ENCODE measurements around the gene ARSI. TPM values are rescaled to one million over a fixed set of nuclear protein-coding genes. Genes with fewer than 3 reads are reported as not detected.

Gene ARSI
- total RNA-seq, 1 experiment from 2014 or later = 5.9 TPM

DNA sequence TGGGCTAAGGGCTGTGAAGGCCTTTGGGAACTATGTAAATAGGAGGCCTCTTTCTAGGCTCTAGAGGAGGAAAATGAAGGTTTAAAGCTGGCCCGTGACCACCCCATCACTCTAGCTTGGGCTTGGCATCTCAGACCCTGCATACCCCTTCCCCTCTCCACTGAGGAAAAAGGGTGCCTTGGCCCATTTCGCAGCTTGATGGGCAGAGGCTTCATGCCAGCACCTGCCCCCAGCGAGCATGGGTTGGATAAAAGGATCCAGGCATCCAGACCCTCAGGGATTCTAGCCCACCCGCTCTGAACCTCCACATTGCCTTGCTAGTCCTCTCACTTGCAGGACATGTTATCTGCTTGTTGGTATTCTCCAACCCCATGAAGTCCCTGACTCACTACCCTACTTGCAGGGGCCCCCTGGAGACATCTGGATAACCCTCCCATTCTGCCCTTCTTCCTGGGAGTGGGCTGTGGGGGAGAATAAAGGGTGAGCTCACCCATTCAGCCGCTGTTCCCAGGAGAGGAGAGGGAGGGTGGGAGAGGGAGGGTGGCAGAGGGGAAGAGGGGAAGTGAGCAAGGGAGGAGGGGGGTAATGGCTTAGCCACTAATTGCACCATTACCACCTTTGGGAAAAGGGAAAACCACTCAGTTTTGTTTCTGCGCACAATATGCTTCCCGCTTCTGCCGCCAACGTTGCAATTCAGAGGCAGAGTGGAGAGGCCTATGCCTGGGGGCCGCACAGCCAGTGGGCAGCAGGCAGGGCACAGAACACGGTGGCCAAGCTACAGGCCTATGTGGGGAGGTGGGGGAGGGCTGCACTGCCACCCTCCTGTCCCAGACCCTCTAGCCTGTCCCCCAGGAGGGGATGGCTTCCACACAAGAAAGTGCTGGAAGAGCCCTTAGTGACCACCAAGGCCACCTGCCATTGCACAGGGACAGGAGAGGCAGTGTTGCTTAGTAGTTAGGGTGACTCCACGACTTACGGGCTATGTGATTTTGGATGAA, 11.0 kb downstream of the ARSI start (continued):
- TF ChIP-seq, protein P1, sequence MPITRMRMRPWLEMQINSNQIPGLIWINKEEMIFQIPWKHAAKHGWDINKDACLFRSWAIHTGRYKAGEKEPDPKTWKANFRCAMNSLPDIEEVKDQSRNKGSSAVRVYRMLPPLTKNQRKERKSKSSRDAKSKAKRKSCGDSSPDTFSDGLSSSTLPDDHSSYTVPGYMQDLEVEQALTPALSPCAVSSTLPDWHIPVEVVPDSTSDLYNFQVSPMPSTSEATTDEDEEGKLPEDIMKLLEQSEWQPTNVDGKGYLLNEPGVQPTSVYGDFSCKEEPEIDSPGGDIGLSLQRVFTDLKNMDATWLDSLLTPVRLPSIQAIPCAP (CRISPR knock-in tag; IDR thresholded peaks at IDR 0.05) = no peak
- TF ChIP-seq, protein P2, sequence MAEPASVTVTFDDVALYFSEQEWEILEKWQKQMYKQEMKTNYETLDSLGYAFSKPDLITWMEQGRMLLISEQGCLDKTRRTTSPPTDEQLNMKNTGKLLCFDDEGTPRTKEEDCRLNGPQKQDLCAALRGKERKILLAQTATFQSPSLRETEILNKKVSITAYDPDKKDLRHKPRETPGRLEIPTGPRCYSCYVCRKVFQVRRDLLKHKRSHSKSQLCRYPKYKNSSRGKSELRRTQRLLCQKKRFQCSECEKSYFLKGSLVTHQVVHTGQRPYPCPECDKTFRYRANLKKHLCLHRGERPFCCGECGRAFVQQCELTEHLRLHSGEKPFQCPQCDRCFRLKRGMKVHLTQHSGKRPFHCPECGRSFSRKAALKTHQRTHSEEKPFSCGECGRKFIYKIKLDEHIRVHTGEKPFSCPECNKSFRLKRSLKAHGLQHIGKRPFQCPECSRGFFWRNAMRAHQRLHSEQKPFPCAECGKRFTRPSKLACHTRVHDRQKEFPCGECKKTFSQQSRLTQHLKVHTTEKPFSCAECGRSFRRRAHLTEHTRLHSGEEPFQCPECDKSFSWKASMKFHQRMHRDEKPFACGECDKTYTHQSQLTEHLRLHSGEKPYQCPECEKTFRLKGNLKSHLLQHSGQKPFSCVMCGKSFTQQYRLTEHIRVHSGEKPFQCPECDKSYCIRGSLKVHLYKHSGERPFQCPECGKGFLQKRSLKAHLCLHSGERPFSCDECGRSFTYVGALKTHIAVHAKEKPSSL (CRISPR knock-in tag; conservative IDR thresholded peaks at IDR 0.05) = no peak
- TF ChIP-seq GABPB1 (CRISPR knock-in tag; IDR thresholded peaks at IDR 0.05) (no peak), ZNF423 (CRISPR knock-in tag; IDR thresholded peaks at IDR 0.05) (no peak)
- TF ChIP-seq, protein P3, sequence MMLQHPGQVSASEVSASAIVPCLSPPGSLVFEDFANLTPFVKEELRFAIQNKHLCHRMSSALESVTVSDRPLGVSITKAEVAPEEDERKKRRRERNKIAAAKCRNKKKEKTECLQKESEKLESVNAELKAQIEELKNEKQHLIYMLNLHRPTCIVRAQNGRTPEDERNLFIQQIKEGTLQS (CRISPR knock-in tag; conservative IDR thresholded peaks at IDR 0.05) = no peak

DNA sequence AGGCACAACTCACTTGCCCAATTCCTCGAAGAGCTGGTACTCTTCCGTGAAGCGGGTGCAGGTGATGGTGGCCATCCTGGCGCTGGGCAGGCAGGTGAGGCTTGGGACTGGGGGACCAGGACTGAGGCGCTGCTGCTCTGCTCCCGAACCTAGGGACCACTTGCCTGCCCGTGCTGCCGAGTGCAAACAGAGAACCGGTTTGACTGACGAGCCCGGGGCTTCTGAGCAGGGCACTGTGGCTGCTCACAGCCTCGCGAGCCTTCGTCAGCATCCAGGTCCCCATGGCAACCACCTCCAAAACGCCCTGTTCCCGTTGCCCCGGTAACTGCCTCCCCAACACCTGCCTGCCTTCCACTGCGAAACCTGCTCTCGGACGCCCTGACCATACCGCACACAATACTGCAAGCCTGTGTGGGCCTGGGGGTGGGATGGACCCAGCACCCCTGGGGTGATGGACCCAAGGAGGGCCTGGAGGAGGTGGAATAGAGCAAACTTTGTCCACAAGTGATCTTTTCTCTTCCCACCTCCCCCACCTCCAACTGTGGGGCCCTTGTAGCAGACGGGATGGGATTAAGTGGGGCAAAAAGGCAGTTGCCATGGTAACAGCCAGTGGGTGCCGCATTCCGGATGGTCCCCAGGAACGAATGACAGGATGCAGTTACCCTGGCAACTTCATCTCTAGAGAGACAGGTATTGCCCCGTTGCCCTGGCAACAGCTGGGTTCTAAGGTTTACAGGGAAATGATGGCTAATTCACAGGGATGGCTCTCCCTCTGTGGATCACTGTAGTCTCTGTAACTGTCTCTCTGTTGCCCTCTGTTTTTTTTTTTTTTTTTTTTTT, 12.9 kb downstream of the ARSI start, which contains the start of gene CAMK2A:
Gene CAMK2A, minus strand, starts transcription at position 223 of the 840 bp plus-strand sequence. Its CDS starts 148 bp downstream, at position 75.
- Mint-ChIP-seq H3K4me3 (no peak within 1 kb of the TSS), H3K36me3 (no peaks in the 10 kb centered on the region), H3K4me1 (peaks cover 9% of the 10 kb centered on the region), H3K9me3 (no peaks in the 10 kb centered on the region), H3K27me3 (ENCODE audit: low read depth) (no peaks in the 10 kb centered on the region; the same call in 1 of the 2 replicates), H3K27ac (no peak within 1 kb of the TSS)
- TF ChIP-seq ZNF416 (CRISPR knock-in tag; IDR thresholded peaks at IDR 0.05) (no peak), TEAD4 (CRISPR knock-in tag; IDR thresholded peaks at IDR 0.05) (no peak)
- TF ChIP-seq, protein P4, sequence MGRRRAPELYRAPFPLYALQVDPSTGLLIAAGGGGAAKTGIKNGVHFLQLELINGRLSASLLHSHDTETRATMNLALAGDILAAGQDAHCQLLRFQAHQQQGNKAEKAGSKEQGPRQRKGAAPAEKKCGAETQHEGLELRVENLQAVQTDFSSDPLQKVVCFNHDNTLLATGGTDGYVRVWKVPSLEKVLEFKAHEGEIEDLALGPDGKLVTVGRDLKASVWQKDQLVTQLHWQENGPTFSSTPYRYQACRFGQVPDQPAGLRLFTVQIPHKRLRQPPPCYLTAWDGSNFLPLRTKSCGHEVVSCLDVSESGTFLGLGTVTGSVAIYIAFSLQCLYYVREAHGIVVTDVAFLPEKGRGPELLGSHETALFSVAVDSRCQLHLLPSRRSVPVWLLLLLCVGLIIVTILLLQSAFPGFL (CRISPR knock-in tag; IDR thresholded peaks at IDR 0.05; ENCODE audit: borderline replicate concordance) = no peak
- ATAC-seq (peak; percentile 36), DNase-seq (ENCODE audit: low spot score) (peak; percentile 75)
- ChIA-PET CTCF (interaction anchor here (0.6 to 5.4 kb wide), 5 partner anchors 10 to 338 kb away, joined by 3 to 27 read pairs (median 3); partner anchors contain the start of gene ARSI), POLR2A (no interaction called here)

DNA sequence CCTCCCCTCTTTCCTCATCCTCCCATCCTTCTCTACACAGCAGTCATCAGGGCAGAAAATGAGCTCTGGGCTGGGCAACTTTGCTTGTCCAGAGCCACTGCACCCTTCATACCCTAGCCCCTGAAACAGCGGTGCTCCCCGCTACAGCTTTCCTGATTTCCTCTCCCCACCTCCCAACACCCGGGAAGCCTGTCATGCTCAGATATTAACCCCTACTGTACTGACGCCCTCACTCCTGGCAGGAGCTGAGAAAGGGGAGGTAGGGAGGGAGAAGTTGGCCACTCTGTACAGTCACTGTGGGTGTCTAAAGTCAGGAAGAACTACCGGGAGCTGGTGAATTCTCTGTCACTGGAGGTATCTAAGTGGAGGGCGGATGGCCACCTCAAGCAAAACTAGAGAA, 13.9 kb downstream of the ARSI start:
- ChIA-PET POLR2A (no interaction called here), CTCF (interaction anchor here (0.7 to 5.4 kb wide), 6 partner anchors 11 to 109 kb away, joined by 3 to 27 read pairs (median 3); partner anchors contain the start of gene ARSI)
- H3K27ac Mint-ChIP-seq = no peak overlapping the region
- H3K4me3 Mint-ChIP-seq = no peak overlapping the region
- DNase-seq (ENCODE audit: low spot score) = no peak
- H3K4me1 Mint-ChIP-seq = peaks cover 11% of the 10 kb centered on the region
- no peaks in the 10 kb centered on the region for H3K36me3 Mint-ChIP-seq
- no peak for ATAC-seq
- no peaks in the 10 kb centered on the region for H3K9me3 Mint-ChIP-seq
- no peaks in the 10 kb centered on the region; the same call in 1 of the 2 replicates for H3K27me3 Mint-ChIP-seq (ENCODE audit: low read depth)
- TF ChIP-seq HMGA2 (CRISPR knock-in tag; IDR thresholded peaks at IDR 0.05) = no peak
- TF ChIP-seq, protein P5, sequence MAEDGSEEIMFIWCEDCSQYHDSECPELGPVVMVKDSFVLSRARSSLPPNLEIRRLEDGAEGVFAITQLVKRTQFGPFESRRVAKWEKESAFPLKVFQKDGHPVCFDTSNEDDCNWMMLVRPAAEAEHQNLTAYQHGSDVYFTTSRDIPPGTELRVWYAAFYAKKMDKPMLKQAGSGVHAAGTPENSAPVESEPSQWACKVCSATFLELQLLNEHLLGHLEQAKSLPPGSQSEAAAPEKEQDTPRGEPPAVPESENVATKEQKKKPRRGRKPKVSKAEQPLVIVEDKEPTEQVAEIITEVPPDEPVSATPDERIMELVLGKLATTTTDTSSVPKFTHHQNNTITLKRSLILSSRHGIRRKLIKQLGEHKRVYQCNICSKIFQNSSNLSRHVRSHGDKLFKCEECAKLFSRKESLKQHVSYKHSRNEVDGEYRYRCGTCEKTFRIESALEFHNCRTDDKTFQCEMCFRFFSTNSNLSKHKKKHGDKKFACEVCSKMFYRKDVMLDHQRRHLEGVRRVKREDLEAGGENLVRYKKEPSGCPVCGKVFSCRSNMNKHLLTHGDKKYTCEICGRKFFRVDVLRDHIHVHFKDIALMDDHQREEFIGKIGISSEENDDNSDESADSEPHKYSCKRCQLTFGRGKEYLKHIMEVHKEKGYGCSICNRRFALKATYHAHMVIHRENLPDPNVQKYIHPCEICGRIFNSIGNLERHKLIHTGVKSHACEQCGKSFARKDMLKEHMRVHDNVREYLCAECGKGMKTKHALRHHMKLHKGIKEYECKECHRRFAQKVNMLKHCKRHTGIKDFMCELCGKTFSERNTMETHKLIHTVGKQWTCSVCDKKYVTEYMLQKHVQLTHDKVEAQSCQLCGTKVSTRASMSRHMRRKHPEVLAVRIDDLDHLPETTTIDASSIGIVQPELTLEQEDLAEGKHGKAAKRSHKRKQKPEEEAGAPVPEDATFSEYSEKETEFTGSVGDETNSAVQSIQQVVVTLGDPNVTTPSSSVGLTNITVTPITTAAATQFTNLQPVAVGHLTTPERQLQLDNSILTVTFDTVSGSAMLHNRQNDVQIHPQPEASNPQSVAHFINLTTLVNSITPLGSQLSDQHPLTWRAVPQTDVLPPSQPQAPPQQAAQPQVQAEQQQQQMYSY (CRISPR knock-in tag; IDR thresholded peaks at IDR 0.05) = no peak
- no peak for TF ChIP-seq OVOL2 (CRISPR knock-in tag; IDR thresholded peaks at IDR 0.05; ENCODE audit: borderline replicate concordance)
- TF ChIP-seq, protein P6, sequence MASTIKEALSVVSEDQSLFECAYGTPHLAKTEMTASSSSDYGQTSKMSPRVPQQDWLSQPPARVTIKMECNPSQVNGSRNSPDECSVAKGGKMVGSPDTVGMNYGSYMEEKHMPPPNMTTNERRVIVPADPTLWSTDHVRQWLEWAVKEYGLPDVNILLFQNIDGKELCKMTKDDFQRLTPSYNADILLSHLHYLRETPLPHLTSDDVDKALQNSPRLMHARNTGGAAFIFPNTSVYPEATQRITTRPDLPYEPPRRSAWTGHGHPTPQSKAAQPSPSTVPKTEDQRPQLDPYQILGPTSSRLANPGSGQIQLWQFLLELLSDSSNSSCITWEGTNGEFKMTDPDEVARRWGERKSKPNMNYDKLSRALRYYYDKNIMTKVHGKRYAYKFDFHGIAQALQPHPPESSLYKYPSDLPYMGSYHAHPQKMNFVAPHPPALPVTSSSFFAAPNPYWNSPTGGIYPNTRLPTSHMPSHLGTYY (CRISPR knock-in tag; IDR thresholded peaks at IDR 0.05) = no peak
- no peak for TF ChIP-seq NR3C1 (CRISPR knock-in tag; conservative IDR thresholded peaks at IDR 0.05; ENCODE audit: low read depth)
- no peak for TF ChIP-seq JUN (CRISPR knock-in tag; IDR thresholded peaks at IDR 0.05)
- no peak for TF ChIP-seq FOXJ3 (CRISPR knock-in tag; IDR thresholded peaks at IDR 0.05; ENCODE audit: borderline replicate concordance)
- no peak for TF ChIP-seq ZNF219 (CRISPR knock-in tag; IDR thresholded peaks at IDR 0.05; ENCODE audit: borderline replicate concordance)
- TF ChIP-seq, protein P7, sequence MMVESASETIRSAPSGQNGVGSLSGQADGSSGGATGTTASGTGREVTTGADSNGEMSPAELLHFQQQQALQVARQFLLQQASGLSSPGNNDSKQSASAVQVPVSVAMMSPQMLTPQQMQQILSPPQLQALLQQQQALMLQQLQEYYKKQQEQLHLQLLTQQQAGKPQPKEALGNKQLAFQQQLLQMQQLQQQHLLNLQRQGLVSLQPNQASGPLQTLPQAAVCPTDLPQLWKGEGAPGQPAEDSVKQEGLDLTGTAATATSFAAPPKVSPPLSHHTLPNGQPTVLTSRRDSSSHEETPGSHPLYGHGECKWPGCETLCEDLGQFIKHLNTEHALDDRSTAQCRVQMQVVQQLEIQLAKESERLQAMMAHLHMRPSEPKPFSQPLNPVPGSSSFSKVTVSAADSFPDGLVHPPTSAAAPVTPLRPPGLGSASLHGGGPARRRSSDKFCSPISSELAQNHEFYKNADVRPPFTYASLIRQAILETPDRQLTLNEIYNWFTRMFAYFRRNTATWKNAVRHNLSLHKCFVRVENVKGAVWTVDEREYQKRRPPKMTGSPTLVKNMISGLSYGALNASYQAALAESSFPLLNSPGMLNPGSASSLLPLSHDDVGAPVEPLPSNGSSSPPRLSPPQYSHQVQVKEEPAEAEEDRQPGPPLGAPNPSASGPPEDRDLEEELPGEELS (CRISPR knock-in tag; IDR thresholded peaks at IDR 0.05) = no peak
- no peak for TF ChIP-seq ZNF396 (CRISPR knock-in tag; IDR thresholded peaks at IDR 0.05; ENCODE audit: borderline replicate concordance)
